Epidermal melanocyte (primary cell): ENCODE measurements around the gene PPP1R7.
A peak's percentile ranks its signal among the peaks of the same experiment; 100 is the strongest.
"Not testable (repeated sequence)": the region's sequence is repeated elsewhere in the genome, so short reads cannot be mapped to it uniquely, and the experiment has no call there.

Experiments
- DNase-seq: peaks from one replicate; pipeline ENCODE4 v3.0.0; 2011; ENCODE audit warnings: low spot score; ENCODE audit not compliant: insufficient read length

Gene PPP1R7

GRCh38 chr2:241149925-241150659 lies at the start of gene PPP1R7:
Gene PPP1R7 (plus strand): TSS chr2:241150467. CDS start chr2:241150496, 29 bp downstream.
- peak; percentile 99 for DNase-seq

DNA sequence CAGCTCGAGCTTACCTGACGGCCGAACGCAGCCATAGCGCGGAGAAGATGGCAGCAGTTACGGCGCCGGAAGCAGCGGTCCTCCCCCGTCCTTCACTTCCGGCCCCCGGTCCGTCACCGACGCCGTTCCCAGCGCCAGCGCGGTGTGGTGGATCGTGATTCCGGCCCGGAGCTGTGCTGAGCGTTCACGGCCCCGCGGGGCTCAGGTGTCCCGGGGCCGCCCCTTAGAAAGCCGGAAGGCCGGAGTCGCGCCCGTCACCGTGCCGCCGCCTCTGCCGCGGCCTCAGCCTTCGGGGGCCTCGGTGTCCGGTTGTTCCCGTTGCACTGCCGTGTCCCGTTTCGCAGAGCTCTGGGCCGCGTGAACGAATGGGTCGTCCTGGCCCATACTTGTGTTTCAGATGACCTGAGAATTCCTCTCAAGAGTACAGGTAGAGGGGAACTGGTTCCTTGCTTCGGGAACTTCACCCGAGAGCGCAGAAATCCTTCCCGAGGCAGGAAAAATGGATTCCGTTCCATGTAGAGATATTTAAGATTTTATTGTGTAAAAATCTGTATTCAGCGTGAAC lies 47.9 kb upstream of the PPP1R7 start, which contains the start of gene MTERF4:
Gene MTERF4 (minus strand): TSS at position 49 of the 565 bp plus-strand sequence. CDS start 14 bp downstream, at position 35.
- peak; percentile 73 for DNase-seq

DNA sequence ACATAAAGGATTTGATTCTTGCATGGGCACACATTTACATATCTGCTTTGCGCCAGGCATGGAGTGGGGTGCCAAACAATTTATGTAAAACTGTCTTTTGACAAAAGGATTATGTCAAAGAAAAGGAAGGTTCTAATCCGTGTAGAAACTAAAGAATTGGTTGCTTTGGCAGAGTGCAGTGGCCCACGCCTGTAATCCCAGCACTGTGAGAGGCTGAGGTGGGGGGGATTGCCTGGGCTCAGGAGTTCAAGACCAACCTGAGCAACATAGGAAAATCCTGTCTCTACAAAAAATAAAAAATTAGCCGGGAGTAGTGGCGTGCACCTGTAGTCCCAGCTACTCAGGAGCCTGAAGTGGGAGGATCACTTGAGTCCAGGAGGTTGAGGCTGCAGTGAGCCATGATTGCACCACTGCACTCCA lies 47.1 kb upstream of the PPP1R7 start:
- no peak for DNase-seq

DNA sequence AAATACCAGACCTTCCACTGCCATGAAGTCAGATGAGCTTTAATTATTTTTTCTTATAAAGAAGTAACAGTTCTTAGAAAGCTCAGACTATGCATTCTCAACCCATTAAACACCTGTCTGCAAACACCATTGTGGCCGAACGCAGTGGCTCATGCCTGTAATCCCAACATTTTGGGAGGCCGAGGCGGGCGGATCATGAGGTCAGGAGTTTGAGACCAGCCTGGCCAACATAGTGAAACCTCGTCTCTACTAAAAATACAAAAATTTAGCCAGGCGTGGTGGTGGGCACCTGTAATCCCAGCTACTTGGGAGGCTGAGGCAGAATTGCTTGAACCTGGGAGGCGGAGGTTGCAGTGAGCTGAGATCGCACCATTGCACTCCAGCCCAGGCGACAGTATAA lies 45.7 kb upstream of the PPP1R7 start:
- not testable (repeated sequence) for DNase-seq

GRCh38 chr2:241105641-241106040 lies 44.6 kb upstream of the PPP1R7 start:
- no peak for DNase-seq

GRCh38 chr2:241107031-241107783 lies 43.1 kb upstream of the PPP1R7 start:
- no peak for DNase-seq

- no peak for DNase-seq
Measured at GRCh38 chr2:241108271-241109209, 41.7 kb upstream of the PPP1R7 start.

GRCh38 chr2:241109210-241110088 lies 40.8 kb upstream of the PPP1R7 start:
- DNase-seq: no peak

DNA sequence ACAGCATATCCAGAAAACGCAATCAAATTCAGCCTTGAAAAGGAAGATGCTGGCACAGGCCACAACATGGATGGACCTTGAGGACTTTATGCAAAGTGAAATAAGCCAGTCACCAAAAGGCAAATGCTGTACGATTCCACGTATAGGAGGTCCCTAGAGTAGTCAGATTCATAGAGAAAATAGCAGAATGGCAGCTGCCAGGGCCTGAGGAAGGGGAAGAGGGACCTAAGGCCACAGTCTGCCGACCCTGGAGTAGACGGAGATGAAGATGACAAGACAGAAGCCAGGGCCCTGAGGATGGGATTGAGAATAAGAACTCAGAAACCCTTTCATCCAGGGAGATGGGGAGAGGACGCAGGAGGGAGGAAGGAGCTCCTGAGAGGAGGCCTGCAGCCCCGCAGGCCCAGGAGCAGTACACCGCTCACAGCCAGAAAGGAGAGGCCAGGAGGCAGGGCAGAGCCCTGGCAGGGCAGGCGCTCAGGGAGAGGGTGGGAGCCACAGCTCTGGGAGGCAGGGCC lies 40.1 kb upstream of the PPP1R7 start:
- DNase-seq: no peak

- DNase-seq: no peak
Measured at GRCh38 chr2:241110607-241111439, 39.4 kb upstream of the PPP1R7 start.

DNA sequence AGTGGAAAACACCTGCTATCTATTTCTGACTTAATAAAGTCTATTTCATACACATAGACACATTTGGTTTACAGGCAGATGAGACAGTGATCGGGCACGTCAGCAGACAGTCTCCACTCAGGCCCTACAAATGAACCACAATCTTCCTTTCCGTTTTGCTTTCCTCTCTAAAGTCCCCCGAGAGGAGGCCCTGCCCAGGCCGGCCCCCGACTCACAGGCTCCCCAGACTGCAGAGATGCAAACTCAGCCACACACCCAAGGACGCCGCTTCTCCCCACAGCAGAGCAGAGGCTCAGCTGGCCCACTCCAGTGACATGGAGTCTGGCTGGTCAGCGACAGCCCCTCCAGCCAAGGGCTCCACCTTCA lies 38.8 kb upstream of the PPP1R7 start:
- DNase-seq: no peak

- DNase-seq: no peak
Measured at GRCh38 chr2:241112046-241112445, 38.2 kb upstream of the PPP1R7 start.

DNA sequence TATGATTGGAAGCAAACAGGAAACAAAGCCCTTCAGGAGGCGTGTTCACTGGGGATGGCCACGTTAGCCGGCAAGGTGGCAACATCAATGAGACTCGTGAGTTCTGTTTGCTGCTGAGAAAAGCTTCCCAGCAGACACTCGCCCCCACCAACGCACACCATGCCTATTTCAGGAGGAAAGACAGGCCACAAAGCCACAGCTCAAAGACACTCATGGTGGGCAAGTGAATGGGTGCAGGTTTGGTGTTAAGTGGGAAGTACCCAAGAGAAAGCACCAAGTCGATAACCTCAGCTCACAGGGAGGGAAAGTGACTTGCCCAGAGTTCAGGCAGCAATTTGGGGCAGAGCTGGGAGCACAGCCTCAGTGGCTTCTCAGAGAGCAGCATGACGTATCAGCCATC lies 37.7 kb upstream of the PPP1R7 start:
- no peak for DNase-seq

DNA sequence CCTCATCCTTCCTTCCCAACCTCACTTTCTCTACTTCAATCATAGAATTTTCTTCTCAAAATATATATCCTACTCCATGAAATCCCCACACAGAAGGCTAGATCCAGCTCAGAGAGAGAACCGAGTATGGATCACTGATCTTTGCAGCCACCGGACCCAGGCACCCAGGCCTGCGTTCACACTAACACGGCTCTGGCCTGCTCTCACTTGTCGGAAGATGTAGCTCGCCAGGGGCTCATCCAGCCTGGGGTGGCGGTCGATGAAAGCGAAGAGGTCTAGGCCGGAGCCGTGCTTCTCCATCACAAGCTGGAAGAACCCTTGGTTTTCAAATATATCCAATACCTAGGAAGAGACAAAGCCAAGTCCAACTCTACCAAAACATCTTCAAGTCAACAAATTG lies 35.4 kb upstream of the PPP1R7 start:
- DNase-seq: no peak

- DNase-seq: no peak
Measured at GRCh38 chr2:241115361-241115760, 34.9 kb upstream of the PPP1R7 start.

GRCh38 chr2:241116606-241117560 lies 33.4 kb upstream of the PPP1R7 start:
- no peak for DNase-seq

GRCh38 chr2:241118737-241119505 lies 31.3 kb upstream of the PPP1R7 start:
- DNase-seq: no peak
